Fibroblast of villous mesenchyme (primary cell): Measurements from ENCODE around the gene RAB11FIP3. TPM values are rescaled to one million over a fixed set of nuclear protein-coding genes. Genes with fewer than 3 reads are reported as not detected.
"Not testable (repeated sequence)": the region's sequence is repeated elsewhere in the genome, so short reads cannot be mapped to it uniquely, and the experiment has no call there.

Experiments
- DNase-seq: peaks from one replicate; pipeline ENCODE4 v3.0.0-alpha.2; 2010; ENCODE audit warnings: low read depth
- H3K4me3 ChIP-seq: 2 replicates; pipeline ENCODE4 v1.5.1; 2011; ENCODE audit warnings: low read depth, mild to moderate bottlenecking, low read length
- total RNA-seq: library from RNA; depleted of rRNA; stranded (reverse); fragments of >200 nt; gene quantifications from 2 replicates; pipeline ENCODE4 v1.2.3, GENCODE V29; 2012
- TF ChIP-seq, protein P1 (sequence below): IDR thresholded peaks from 2 replicates; pipeline ENCODE4 v1.5.1; 2012; ENCODE audit warnings: low read depth, mild to moderate bottlenecking, low read length; ENCODE audit not compliant: insufficient read depth

Gene RAB11FIP3
- total RNA-seq, 1 donor = 19.4 TPM

DNA sequence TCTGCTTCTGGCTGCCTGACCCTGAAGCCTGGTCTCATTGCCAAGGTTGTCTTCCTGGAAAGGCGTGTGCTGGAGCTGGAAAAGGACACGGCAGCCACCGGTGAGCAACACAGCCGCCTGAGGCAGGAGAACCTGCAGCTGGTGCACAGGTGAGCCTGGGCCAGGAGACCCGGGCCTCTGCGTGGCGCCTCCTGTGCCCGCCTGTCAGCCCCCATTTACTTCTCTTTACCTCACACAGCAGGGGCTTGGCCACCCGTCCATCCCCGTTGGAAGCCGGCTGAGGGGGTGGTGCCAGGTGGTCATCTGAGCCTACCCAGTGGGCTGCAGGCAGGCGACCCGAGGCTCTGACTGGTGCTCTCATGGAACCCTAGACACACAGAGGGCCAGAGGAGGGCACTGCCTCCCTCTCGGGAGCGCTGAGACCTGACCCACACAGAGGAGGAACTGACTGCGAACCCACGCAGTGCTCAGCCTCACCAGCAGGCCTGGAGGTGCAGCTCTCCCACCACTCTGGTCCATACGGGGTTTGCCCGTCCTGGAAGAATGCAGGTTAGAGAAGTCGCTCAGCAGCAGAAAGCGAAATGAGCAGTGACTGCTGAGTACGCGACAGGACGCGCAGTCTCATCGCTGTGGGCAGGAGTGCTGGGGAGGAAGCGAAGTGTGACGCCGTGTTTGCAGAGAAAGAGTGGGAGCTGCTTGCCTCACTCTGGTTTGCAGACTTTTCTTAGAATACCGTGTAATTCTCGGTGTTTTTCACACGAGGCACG lies 80.2 kb downstream of the RAB11FIP3 start:
- TF ChIP-seq, protein P1, sequence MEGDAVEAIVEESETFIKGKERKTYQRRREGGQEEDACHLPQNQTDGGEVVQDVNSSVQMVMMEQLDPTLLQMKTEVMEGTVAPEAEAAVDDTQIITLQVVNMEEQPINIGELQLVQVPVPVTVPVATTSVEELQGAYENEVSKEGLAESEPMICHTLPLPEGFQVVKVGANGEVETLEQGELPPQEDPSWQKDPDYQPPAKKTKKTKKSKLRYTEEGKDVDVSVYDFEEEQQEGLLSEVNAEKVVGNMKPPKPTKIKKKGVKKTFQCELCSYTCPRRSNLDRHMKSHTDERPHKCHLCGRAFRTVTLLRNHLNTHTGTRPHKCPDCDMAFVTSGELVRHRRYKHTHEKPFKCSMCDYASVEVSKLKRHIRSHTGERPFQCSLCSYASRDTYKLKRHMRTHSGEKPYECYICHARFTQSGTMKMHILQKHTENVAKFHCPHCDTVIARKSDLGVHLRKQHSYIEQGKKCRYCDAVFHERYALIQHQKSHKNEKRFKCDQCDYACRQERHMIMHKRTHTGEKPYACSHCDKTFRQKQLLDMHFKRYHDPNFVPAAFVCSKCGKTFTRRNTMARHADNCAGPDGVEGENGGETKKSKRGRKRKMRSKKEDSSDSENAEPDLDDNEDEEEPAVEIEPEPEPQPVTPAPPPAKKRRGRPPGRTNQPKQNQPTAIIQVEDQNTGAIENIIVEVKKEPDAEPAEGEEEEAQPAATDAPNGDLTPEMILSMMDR = no peak
- H3K4me3 ChIP-seq = no peak overlapping the region
- DNase-seq = no peak

DNA sequence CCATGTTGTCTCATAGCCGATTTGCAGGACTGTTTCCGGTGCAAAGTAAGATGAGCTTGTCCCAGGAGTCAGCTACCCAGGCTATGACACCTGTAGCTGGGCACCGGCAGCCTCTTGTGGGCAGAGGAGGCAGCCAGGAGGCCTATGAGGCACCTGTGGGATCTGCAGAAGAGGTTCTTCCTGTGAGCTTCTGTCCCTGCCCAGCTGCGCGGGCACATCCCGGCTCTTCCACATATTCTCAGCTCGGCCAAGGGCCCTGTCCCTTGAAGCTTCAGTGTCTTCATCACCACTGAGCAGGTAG lies 80.7 kb downstream of the RAB11FIP3 start:
- no peak for DNase-seq
- TF ChIP-seq, protein P1 = no peak
- H3K4me3 ChIP-seq = no peak overlapping the region

DNA sequence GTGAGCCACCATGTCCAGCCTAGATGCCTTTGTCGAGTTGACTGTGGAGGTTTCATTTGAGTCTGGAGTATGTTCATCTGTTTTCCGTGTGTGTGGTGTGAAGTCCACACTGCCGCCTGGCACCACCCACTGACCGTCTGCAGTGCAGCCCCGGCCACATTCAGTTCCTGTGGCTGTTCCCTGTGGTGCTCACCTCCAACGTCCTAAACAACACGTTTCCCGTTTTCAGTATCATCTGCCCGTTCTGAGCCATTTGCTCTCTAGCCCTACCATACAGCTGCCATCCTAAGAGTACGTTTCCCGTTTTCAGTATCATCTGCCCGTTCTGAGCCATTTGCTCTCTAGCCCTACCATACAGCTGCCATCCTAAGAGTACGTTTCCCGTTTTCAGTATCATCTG lies 82.1 kb downstream of the RAB11FIP3 start:
- H3K4me3 ChIP-seq, DNase-seq: not testable (repeated sequence)

DNA sequence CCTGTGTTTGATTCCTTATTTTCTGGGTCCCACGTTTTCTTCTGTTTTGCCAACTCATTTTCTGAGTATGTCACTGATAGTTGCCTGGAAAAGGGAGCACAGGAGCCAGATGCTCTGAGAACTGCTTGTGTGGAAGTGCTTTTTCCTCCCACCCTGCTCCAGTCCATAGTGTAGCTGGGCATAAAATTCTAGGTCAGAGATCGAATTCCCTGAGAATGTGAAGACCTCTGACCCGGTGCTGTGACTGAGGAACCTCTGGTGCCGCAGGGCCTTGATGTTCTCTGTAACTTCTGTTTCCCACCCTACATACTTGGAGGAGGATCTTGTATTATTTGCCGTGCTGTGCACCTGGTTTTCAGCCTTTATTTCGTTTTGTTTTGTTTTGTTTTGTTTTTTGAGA lies 82.5 kb downstream of the RAB11FIP3 start:
- TF ChIP-seq, protein P1 = no peak
- no peak for DNase-seq
- no peak overlapping the region for H3K4me3 ChIP-seq

DNA sequence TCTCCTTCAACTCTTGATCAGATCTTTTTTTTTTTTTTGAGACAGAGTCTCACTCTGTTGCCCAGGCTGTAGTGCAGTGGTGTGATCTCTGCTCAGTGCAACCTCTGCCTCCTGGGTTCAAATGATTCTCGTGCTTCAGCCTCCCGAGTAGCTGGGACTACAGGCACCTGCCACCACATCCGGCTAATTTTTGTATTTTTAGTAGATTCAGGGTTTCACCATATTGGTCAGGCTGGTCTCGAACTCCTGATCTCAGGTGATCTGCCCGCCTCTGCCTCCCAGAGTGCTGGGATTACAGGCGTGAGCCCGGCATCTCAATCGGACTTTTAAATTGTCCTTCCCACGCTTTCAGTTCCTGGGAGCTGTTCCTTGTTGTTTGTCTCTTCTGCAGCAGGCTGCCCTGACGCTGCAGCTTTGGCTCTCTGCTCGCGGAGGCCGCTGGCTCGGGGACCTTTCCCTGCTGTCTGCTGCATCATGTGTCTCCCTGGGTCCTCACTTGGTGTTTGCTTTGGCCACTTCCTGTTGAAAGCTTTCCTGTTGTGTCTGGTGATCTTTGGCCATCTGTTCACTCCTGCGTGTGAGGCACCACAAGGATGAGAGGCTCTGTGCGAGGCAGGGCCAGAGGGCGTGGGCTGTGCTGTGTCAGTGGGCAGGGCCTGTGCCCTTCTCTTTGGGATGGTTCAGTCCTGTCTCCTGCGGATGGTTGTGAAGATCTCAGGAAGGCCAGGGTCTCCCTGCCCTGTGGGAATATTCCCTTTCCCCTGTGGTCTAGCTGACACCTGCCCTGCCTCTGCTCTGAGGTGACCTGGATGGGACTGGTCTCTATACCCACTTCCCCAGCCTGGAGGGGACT lies 83.7 kb downstream of the RAB11FIP3 start:
- peak; percentile 29 for DNase-seq
- TF ChIP-seq, protein P1 = no peak
- H3K4me3 ChIP-seq = no peak overlapping the region

DNA sequence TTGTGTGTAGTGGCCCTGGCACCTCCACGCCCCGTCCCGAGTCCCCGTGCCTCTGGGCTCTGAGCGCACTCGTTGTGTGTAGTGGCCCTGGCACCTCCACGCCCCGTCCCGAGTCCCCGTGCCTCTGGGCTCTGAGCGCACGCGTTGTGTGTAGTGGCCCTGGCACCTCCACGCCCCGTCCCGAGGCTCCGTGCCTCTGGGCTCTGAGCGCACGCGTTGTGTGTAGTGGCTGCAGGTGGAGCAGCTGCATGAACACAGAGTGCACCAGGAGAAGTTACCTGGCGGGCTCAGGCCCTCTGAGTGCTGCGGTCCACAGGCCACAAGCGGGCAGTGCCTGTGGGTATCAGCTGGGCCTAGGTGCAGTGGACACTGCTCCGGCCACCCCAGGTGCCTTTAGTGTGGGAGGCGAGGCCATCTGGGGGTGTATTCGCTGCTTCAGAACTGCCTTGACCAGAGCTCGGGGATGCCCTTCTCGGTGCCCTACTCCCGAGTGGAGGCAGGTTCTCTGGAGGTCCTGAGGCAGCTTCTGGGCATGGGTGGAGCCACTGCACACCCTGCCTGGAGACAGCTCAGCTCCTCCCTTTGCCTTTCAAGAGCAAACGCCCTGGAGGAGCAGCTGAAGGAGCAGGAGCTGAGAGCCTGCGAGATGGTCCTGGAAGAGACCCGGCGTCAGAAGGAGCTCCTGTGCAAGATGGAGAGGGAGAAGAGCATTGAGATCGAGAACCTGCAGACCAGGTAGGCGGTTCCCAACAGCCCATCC lies 84.8 kb downstream of the RAB11FIP3 start:
- TF ChIP-seq, protein P1 = no peak
- no peak for DNase-seq
- H3K4me3 ChIP-seq = no peak overlapping the region

DNA sequence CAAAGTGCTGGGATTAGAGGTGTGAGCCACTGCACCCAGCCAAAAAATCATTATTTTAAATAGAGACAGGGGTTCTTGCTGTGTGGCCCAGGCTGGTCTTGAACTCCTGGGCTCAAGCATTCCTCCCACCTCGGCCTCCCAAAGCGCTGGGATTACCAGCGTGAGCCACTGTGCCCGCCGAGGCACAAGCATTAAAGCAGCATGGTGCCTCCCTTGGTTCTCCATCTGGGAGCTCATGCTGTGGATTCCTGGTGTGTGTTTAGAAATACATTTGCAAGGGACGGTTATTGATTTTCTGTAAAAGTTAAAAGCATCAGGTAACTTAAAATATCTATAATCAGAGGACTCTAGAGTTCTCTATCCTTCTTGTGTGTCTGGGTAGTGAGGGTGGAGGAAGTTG lies 87.4 kb downstream of the RAB11FIP3 start:
- TF ChIP-seq, protein P1 = no peak
- H3K4me3 ChIP-seq = no peak overlapping the region
- DNase-seq = no peak
